HG02759 (cell line): ENCODE measurements around the gene PRRC1.
"Not testable (repeated sequence)": the region's sequence is repeated elsewhere in the genome, so short reads cannot be mapped to it uniquely, and the experiment has no call there.

Experiments used
- ATAC-seq: cut with Tn5 transposase; IDR thresholded peaks from one replicate; pipeline ENCODE4 v1.9.1; 2021; ENCODE audit warnings: mild to moderate bottlenecking, moderate library complexity; ENCODE audit not compliant: unreplicated experiment

Gene PRRC1

GRCh38 chr5:127540553-127540952 lies 23.1 kb downstream of the PRRC1 start:
- ATAC-seq, result not testable (repeated sequence)

DNA sequence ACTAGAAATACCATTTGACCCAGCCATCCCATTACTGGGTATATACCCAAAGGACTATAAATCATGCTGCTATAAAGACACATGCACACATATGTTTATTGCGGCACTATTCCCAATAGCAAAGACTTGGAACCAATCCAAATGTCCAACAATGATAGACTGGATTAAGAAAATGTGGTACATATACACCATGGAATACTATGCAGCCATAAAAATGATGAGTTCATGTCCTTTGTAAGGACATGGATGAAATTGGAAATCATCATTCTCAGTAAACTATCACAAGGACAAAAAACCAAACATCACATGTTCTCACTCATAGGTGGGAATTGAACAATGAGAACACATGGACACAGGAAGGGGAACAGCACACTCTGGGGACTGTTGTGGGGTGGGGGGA lies 27.8 kb downstream of the PRRC1 start:
- ATAC-seq, result not testable (repeated sequence)

GRCh38 chr5:127549551-127549950 lies 32.1 kb downstream of the PRRC1 start:
- no peak for ATAC-seq

DNA sequence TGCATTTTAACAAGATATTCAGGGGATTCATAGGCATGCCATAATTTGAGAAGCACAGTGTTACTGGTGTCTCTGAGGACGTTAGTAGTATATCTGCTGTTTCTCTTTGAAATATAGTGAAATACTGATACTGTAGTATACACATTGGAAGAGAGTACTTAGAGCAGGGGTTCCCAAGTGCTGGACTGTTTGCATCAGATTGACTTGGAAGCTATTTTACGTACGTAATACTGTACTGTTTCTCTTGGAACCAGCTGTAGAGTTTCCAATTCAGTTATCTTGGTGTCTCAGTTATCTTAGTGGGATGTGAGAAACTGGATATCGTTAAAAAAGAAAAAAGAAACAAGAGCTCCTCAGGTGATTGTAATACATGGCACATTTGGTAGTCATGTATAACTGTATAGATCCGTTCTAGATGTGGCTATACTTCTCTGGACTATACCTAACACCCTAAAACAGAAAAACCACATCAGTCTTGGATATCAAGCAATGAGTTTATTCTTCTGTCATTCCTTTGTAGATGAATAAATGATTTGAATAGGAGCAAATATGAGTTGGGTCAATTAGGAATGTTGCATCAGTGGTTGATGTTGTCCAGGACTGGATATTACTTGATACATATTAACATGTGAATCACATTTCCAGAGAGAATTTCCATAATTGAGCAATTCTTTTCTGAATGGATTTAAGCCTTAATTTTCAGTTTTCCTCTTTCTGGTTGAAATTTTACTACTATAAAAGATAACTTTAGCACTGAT lies 33.4 kb downstream of the PRRC1 start:
- no peak for ATAC-seq

DNA sequence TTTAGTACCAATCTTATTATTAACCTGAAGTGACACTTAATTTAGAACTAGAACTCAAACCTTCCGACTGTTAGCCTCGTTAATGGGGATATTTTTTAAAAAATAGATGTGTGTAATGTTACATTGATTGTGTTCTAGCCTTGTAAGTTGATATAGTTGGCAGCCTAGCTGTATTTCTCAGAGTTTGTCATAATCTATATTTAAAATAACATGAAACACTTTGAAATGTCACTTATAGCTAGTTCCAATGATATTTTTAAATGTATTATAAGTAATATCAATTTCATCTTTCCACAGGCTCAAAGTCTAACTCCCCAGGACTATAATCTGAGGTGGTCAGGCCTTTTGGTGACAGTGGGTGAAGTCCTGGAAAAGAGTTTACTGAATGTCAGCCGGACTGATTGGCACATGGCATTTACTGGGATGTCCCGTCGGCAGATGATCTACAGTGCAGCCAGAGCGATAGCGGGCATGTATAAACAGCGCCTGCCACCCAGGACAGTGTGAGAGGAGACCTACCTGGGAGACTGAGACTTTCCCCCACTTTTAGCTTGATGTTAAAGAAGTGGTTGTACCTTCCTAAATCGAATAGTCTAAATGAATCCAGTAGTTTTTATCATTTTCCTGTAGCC lies 34.1 kb downstream of the PRRC1 start:
- no peak for ATAC-seq

GRCh38 chr5:127555826-127556225 lies 38.4 kb downstream of the PRRC1 start:
- ATAC-seq, result no peak

DNA sequence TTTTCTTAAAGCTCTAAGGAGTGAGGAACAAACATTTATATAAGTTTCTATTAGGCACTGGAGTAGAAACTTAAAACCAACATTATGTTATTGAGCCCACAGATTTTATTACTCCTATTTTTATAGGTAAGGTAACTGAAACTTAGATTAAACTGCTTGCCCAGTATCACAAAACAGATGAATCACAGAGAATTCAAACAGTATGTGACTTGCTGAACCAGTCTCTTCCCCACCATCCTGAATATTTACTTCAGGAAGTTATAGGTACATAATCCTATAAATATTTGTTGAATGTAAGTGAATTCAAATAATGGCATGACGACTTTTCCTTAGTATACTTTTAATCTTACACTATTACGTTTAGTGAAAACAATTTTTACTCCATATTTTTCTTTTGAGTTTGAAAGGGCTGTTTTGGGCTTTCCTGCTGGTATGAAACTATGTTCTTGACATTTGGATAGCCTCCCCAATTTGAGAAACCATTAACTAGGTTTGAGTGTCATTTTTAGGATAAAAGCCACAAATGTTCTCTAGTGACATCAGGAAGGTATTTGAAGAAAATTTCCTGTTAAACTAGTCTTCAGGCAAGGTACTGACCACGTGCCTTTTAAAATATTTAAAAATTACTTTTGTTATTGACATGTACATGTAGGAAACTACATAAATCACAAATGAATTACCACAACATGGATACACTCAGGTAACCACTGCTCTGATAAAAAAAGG lies 39.3 kb downstream of the PRRC1 start:
- ATAC-seq, result no peak

- ATAC-seq, result no peak
Measured at GRCh38 chr5:127558273-127558672, 40.8 kb downstream of the PRRC1 start.

GRCh38 chr5:127561254-127561653 lies 43.8 kb downstream of the PRRC1 start:
- ATAC-seq, result no peak

- ATAC-seq, result no peak
Measured at GRCh38 chr5:127562252-127562651, 44.8 kb downstream of the PRRC1 start.

DNA sequence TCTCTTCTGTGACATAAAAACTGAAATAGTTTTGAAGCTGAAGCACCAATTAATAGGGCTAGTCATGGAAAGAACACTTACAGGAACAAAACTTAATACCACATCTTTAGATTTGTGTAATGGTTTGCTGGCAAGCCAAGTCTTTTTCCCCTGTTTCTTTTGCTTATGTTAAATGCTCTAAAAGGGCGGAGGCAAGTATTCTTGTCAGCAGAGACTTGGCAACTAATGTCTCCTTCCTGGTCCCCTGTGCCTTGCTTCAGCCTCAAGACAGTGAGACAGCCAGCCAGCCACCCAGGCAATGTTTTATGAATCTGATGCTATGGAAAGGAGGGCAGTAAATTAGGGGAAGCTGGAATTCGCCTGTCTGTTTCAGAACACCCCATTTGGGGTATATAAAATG lies 45.7 kb downstream of the PRRC1 start:
- ATAC-seq, result no peak

DNA sequence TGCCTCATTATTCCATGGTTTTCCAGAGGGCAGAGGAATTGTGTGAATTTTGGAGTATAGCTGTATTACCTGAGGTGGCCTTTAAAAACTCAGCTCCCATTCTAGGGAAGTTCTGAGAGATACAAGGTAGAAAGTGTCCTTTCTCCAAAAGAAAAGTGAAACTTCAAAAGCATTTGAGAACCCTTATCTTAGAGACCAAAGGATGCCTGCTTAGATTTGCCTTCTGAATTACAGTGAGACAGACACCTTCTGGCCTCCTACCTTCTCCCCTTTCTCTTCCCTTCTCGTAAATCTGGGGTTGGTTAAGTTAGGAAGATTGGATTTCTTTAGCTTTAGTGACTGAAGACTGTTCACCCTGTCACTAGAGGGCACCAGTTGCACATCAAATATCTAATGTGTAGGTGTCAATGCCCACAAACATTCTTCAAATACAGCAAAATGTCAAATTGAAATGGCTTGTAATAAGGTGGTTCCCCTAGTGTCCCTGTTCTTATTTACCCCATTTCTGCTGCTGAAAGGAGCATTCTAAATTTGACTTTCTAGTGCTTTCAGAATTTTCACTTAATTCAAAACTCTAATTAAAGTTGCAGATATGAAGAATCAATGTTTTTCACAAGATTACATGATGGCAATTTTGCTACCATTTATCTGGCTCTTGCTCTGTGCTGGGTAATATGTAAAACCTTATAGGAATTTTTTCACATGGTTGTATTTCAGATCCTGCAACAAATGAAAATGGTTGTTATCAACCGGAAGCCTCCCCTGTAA lies 46.7 kb downstream of the PRRC1 start:
- ATAC-seq, result peak; percentile 40

- no peak for ATAC-seq
Measured at GRCh38 chr5:127565586-127566270, 48.3 kb downstream of the PRRC1 start.

GRCh38 chr5:127567026-127567768 lies 49.8 kb downstream of the PRRC1 start:
- ATAC-seq, result peak; percentile 83

DNA sequence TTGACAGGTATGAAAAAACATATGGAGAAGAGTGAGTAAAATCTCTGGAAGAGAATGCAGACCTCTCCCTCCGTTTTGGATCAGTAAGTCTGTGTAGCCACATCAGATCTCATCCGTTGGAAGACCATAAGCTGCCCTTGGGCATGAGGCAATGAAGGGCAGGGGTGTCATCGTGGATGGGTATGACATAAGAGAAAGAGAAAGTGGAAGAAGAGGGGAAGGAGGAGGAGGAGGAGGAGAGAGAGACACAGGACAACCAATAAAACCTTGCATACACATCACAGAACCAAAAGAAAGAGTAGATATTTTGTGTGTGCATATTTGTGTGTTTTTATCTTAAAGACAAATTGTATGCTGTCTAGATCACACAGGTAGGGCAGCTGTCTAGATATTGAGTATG lies 50.7 kb downstream of the PRRC1 start:
- ATAC-seq, result no peak

- not testable (repeated sequence) for ATAC-seq
Measured at GRCh38 chr5:127569471-127569870, 52.0 kb downstream of the PRRC1 start.

GRCh38 chr5:127571314-127572131 lies 54.1 kb downstream of the PRRC1 start:
- ATAC-seq, result peak; percentile 54

DNA sequence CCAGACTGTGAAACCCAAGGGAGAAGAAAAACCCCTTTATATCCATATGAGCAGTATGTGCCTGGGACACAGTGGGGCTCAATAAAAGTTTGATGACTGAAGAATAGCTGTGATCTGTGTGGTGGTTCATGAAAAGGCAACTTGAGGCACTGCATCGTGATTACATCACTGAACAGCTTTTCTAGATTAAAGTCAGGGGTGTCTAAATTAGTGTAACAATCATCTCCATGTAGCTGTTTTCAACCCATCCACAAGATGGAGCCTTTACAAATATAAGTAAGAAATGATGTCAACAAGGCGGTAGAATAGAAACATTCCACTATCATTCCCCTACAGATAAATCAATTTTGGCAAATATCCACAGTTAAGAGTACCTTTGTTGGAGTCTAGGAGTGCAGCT lies 55.5 kb downstream of the PRRC1 start:
- no peak for ATAC-seq
